OCI-LY7 (cell line): ENCODE measurements around the gene PNPT1.

ENCODE experiments used
- CTCF ChIP-seq: fragments of 200-600 bp; sonication (generic); conservative IDR thresholded peaks from 2 replicates; pipeline ENCODE4 v1.5.1; 2014; ENCODE audit warnings: mild to moderate bottlenecking, antibody characterized with exemption, low read length, moderate library complexity, mixed read lengths
- EZH2phosphoT487 ChIP-seq: fragments of 200-600 bp; sonication (generic); IDR thresholded peaks from 2 replicates; pipeline ENCODE4 v1.6.1; 2018; ENCODE audit warnings: low read depth, borderline replicate concordance, mild to moderate bottlenecking, mixed run types, antibody characterized with exemption, low read length, moderate library complexity, mixed read lengths

GRCh38 chr2:55720417-55720816 lies 26.8 kb upstream of the PNPT1 start:
- no peak for TF ChIP-seq CTCF
- no peak for TF ChIP-seq EZH2phosphoT487
